Fibroblast of lung (primary cell): Measurements from ENCODE around the gene MACROD2. TPM values are rescaled to one million over a fixed set of nuclear protein-coding genes. Genes with fewer than 3 reads are reported as not detected.

Source experiments
- DNase-seq, 2 donors: peaks; one replicate each; pipeline versions ENCODE4 v3.0.0 to v3.0.0-alpha.2; 2010; ENCODE audit warnings: low read depth in 2 of 2
- H2AFZ ChIP-seq: 2 replicates; pipeline ENCODE4 v1.5.1; 2012; ENCODE audit warnings: low read length, control low read depth, inconsistent platforms
- H3K27ac ChIP-seq: 2 replicates; pipeline ENCODE4 v1.5.1; 2011; ENCODE audit warnings: low read length, control low read depth; ENCODE audit not compliant: insufficient read depth
- H3K27me3 ChIP-seq: 2 replicates; pipeline ENCODE4 v1.5.1; 2011; ENCODE audit warnings: mild to moderate bottlenecking, low read length; ENCODE audit not compliant: control insufficient read depth, insufficient read depth
- H3K36me3 ChIP-seq: 2 replicates; pipeline ENCODE4 v1.5.1; 2011; ENCODE audit warnings: low read length; ENCODE audit not compliant: control insufficient read depth, insufficient read depth
- H3K4me1 ChIP-seq: 2 replicates; pipeline ENCODE4 v1.5.1; 2011; ENCODE audit warnings: low read length; ENCODE audit not compliant: control insufficient read depth, insufficient read depth; ENCODE audit errors: extremely low read depth
- H3K4me2 ChIP-seq: 2 replicates; pipeline ENCODE4 v1.5.1; 2011; ENCODE audit warnings: low read length, control low read depth; ENCODE audit not compliant: insufficient read depth; ENCODE audit errors: extremely low read depth
- H3K4me3 ChIP-seq, 4 experiments: fragments of 200-600 bp in 1 of 4; sonication (generic) in 1 of 4; replicated peaks in 1 of 4; 2 replicates each; pipeline ENCODE4 v1.5.1; 2011 to 2016; ENCODE audit warnings: low read length in 4 of 4, low read depth in 3 of 4, mild to moderate bottlenecking in 3 of 4, control low read depth in 2 of 4, inconsistent platforms in 1 of 4, mixed read lengths in 1 of 4; ENCODE audit not compliant: insufficient read depth in 1 of 4; ENCODE audit errors: control extremely low read depth in 1 of 4
- H3K79me2 ChIP-seq: 2 replicates; pipeline ENCODE4 v1.5.1; 2012; ENCODE audit warnings: mild to moderate bottlenecking, low read length, inconsistent platforms; ENCODE audit not compliant: control insufficient read depth, insufficient read depth
- H3K9ac ChIP-seq: 2 replicates; pipeline ENCODE4 v1.5.1; 2011; ENCODE audit warnings: mild to moderate bottlenecking, low read length, control low read depth; ENCODE audit not compliant: insufficient read depth
- H3K9me3 ChIP-seq: 2 replicates; pipeline ENCODE4 v1.5.1; 2012; ENCODE audit warnings: low read depth, low read length; ENCODE audit not compliant: control insufficient read depth, insufficient read depth
- H4K20me1 ChIP-seq: 2 replicates; pipeline ENCODE4 v1.5.1; 2011; ENCODE audit warnings: low read length; ENCODE audit not compliant: control insufficient read depth, insufficient read depth; ENCODE audit errors: extremely low read depth
- CTCF ChIP-seq, 2 donors: IDR thresholded peaks in 1 of 2; conservative IDR thresholded peaks in 1 of 2; 1 replicate in 1 of 2; 2 replicates in 1 of 2; pipeline ENCODE4 v1.5.1; 2011 to 2012; ENCODE audit warnings: low read length in 2 of 2, control low read depth in 1 of 2, inconsistent platforms in 1 of 2, low read depth in 1 of 2, mild to moderate bottlenecking in 1 of 2
- EZH2 ChIP-seq: IDR thresholded peaks from 2 replicates; pipeline ENCODE4 v1.5.1; 2012; ENCODE audit warnings: low read length, control low read depth, mild to moderate bottlenecking; ENCODE audit errors: missing control alignments
- polyA plus RNA-seq, 2 donors: library from polyadenylated mRNA; depleted of rRNA in 1 of 2; stranded (reverse) in 1 of 2; unstranded in 1 of 2; fragments of >200 nt; gene quantifications; 2 replicates each; pipeline ENCODE4 v1.2.1, GENCODE V29; 2011 to 2012; ENCODE audit warnings: missing spikeins in 1 of 2
- total RNA-seq: library from RNA; depleted of rRNA; stranded (reverse); fragments of >200 nt; gene quantifications from 2 replicates; pipeline ENCODE4 v1.2.1, GENCODE V29; 2014

The MACROD2 gene
- total and polyA plus RNA-seq, 2 donors (not counting 1 experiment from before 2014, with no cell fraction given): 0.54 to 1.7 TPM

GRCh38 chr20:14984305-14984704 is 989.0 kb downstream of the MACROD2 start:
- TF ChIP-seq EZH2: no peak
- TF ChIP-seq CTCF (conservative IDR thresholded peaks at IDR 0.05 in 1 of 2, IDR thresholded peaks at IDR 0.05 in 1 of 2; ENCODE audit: low read depth in 1 of 2, low read length in 2 of 2): no peak
- H3K27ac ChIP-seq: no peak overlapping the region

GRCh38 chr20:14984768-14985622 is 989.7 kb downstream of the MACROD2 start:
- Histone ChIP-seq H3K27ac (no peak overlapping the region), H3K4me1 (no peaks in the 10 kb centered on the region), H3K4me3 (no peak overlapping the region), H3K9me3 (no peaks in the 10 kb centered on the region), H3K27me3 (no peaks in the 10 kb centered on the region), H3K79me2 (no peaks in the 10 kb centered on the region), H3K4me2 (no peak overlapping the region), H2AFZ (no peak overlapping the region), H3K9ac (no peak overlapping the region), H3K36me3 (no peaks in the 10 kb centered on the region), H4K20me1 (no peaks in the 10 kb centered on the region)
- TF ChIP-seq EZH2 (no peak), CTCF (conservative IDR thresholded peaks at IDR 0.05 in 1 of 2, IDR thresholded peaks at IDR 0.05 in 1 of 2; ENCODE audit: low read depth in 1 of 2, low read length in 2 of 2) (no peak)
- peak in 1 of 2 donors; percentile 47 for DNase-seq

More at GRCh38 chr20:14984305-14984704, 989.0 kb downstream of the MACROD2 start:
- Histone ChIP-seq H3K9me3 (no peaks in the 10 kb centered on the region), H3K4me1 (no peaks in the 10 kb centered on the region), H4K20me1 (no peaks in the 10 kb centered on the region), H3K4me2 (no peak overlapping the region), H3K79me2 (no peaks in the 10 kb centered on the region), H3K4me3 (no peak overlapping the region), H2AFZ (no peak overlapping the region), H3K36me3 (no peaks in the 10 kb centered on the region), H3K9ac (no peak overlapping the region), H3K27me3 (no peaks in the 10 kb centered on the region)
- DNase-seq: no peak

- Histone ChIP-seq H3K27ac (no peak overlapping the region), H3K4me3 (no peak overlapping the region), H3K79me2 (no peaks in the 10 kb centered on the region), H3K4me1 (no peaks in the 10 kb centered on the region), H2AFZ (no peak overlapping the region), H3K9me3 (no peaks in the 10 kb centered on the region), H3K9ac (no peak overlapping the region), H3K27me3 (no peaks in the 10 kb centered on the region), H3K4me2 (no peak overlapping the region), H3K36me3 (no peaks in the 10 kb centered on the region), H4K20me1 (no peaks in the 10 kb centered on the region)
- TF ChIP-seq CTCF (conservative IDR thresholded peaks at IDR 0.05 in 1 of 2, IDR thresholded peaks at IDR 0.05 in 1 of 2; ENCODE audit: low read depth in 1 of 2, low read length in 2 of 2) (no peak), EZH2 (no peak)
- DNase-seq: peak in 1 of 2 donors; percentile 59
Measured at GRCh38 chr20:14986026-14986655, 990.8 kb downstream of the MACROD2 start.
